HG03460 (cell line): ENCODE measurements around the gene ABCC2.
A peak's percentile ranks its signal among the peaks of the same experiment; 100 is the strongest.
"Not testable (repeated sequence)": the region's sequence is repeated elsewhere in the genome, so short reads cannot be mapped to it uniquely, and the experiment has no call there.

ENCODE experiments used
- ATAC-seq: cut with Tn5 transposase; IDR thresholded peaks from one replicate; pipeline ENCODE4 v1.9.1; 2021; ENCODE audit not compliant: unreplicated experiment

ABCC2 gene

GRCh38 chr10:99807786-99808185 lies 25.3 kb downstream of the ABCC2 start:
- ATAC-seq = no peak

GRCh38 chr10:99808270-99808669 lies 25.8 kb downstream of the ABCC2 start:
- no peak for ATAC-seq

GRCh38 chr10:99809481-99809880 lies 27.0 kb downstream of the ABCC2 start:
- ATAC-seq = no peak

GRCh38 chr10:99809931-99810615 lies 27.6 kb downstream of the ABCC2 start:
- no peak for ATAC-seq

GRCh38 chr10:99812177-99812576 lies 29.7 kb downstream of the ABCC2 start:
- no peak for ATAC-seq

GRCh38 chr10:99814143-99814542 lies 31.7 kb downstream of the ABCC2 start:
- no peak for ATAC-seq

GRCh38 chr10:99815621-99816020 lies 33.2 kb downstream of the ABCC2 start:
- ATAC-seq = no peak

GRCh38 chr10:99827936-99828335 lies 45.5 kb downstream of the ABCC2 start:
- ATAC-seq = no peak

- no peak for ATAC-seq
Measured at GRCh38 chr10:99828464-99828863, 46.0 kb downstream of the ABCC2 start.

GRCh38 chr10:99832439-99832838 lies 50.0 kb downstream of the ABCC2 start:
- ATAC-seq = no peak

GRCh38 chr10:99834410-99834809 lies 52.0 kb downstream of the ABCC2 start:
- no peak for ATAC-seq

GRCh38 chr10:99835947-99836346 lies 53.5 kb downstream of the ABCC2 start:
- no peak for ATAC-seq

GRCh38 chr10:99836711-99837110 lies 54.3 kb downstream of the ABCC2 start:
- ATAC-seq = no peak

GRCh38 chr10:99840859-99841258 lies 58.4 kb downstream of the ABCC2 start:
- ATAC-seq = not testable (repeated sequence)

- ATAC-seq = no peak
Measured at GRCh38 chr10:99841746-99842145, 59.3 kb downstream of the ABCC2 start.

GRCh38 chr10:99843310-99843709 lies 60.9 kb downstream of the ABCC2 start:
- ATAC-seq = no peak

GRCh38 chr10:99844433-99844955 lies 62.1 kb downstream of the ABCC2 start:
- ATAC-seq = no peak

- peak; percentile 59 for ATAC-seq
Measured at GRCh38 chr10:99845837-99846382, 63.5 kb downstream of the ABCC2 start.

GRCh38 chr10:99849057-99849456 lies 66.6 kb downstream of the ABCC2 start:
- no peak for ATAC-seq

- ATAC-seq = no peak
Measured at GRCh38 chr10:99849536-99849935, 67.1 kb downstream of the ABCC2 start.

- ATAC-seq = no peak
Measured at GRCh38 chr10:99850021-99850766, 67.8 kb downstream of the ABCC2 start.

- ATAC-seq = no peak
Measured at GRCh38 chr10:99850767-99851340, 68.4 kb downstream of the ABCC2 start.
